HCT116 (cell line): ENCODE results near the gene FSD1L. TPM values are rescaled to one million over a fixed set of nuclear protein-coding genes. Genes with fewer than 3 reads are reported as not detected.
"Not testable (repeated sequence)": the region's sequence is repeated elsewhere in the genome, so short reads cannot be mapped to it uniquely, and the experiment has no call there.

Experiments used
- ATAC-seq: fragments of 200-7000 bp; cut with Tn5 transposase; 2 replicates; pipeline ENCODE4 v1.9.1; 2020; ENCODE audit warnings: mild to moderate bottlenecking, moderate library complexity
- BruUV-seq: library from RNA; stranded (reverse); fragments of 400-500 nt; replicated peaks from 2 replicates; lab custom pipeline; 2021; lab: Mats Ljungman, UMichigan
- CTCF ChIA-PET: fragments of 300-600 bp; sonication (Branson Sonifier 250); formaldehyde crosslinking; loops from one replicate; lab custom pipeline; 2021; ENCODE audit warnings: antibody characterized with exemption; lab: Charles Lee
- POLR2A ChIA-PET: fragments of 300-600, 350-600 bp; sonication (Branson Sonifier 250); formaldehyde crosslinking; loops from one replicate; lab custom pipeline; 2021; ENCODE audit warnings: antibody characterized with exemption; lab: Charles Lee
- RAD21 ChIA-PET, 2 experiments: fragments of 300-600 bp; sonication (Branson Sonifier 250); formaldehyde crosslinking; loops; one replicate each; lab custom pipeline; 2023; ENCODE audit warnings: low total read pairs in 2 of 2; ENCODE audit not compliant: uncharacterized antibody in 2 of 2, unreplicated experiment in 2 of 2, low non-redundant PET in 1 of 2; lab: Charles Lee
- DNase-seq: peaks from one replicate; pipeline ENCODE4 v3.0.0-alpha.2; 2010; ENCODE audit warnings: low read depth, low spot score
- H2AFZ ChIP-seq: fragments of 200-600 bp; shearing (Covaris generic), sonication (generic); 2 replicates; pipeline ENCODE4 v1.6.1; 2017; ENCODE audit warnings: low read depth, mixed run types, mixed read lengths, antibody characterized with exemption, low read length; ENCODE audit not compliant: poor library complexity, severe bottlenecking
- H3K27ac ChIP-seq: 2 replicates; pipeline ENCODE4 v1.5.1; 2012; ENCODE audit warnings: low read depth, low read length
- H3K27me3 ChIP-seq: fragments of 200-600 bp; sonication (generic); 2 replicates; pipeline ENCODE4 v1.6.1; 2016; ENCODE audit warnings: mixed run types, low read length, mixed read lengths; ENCODE audit not compliant: insufficient read depth
- H3K36me3 ChIP-seq, 2 experiments: fragments of 200-500 bp in 1 of 2; fragments of 200-600 bp in 1 of 2; sonication (Bioruptor generic) in 1 of 2; sonication (generic) in 1 of 2; 2 replicates each; pipeline versions ENCODE4 v1.5.1 to v1.6.1; 2014 to 2016; ENCODE audit warnings: low read length in 2 of 2, inconsistent platforms in 1 of 2, mixed read lengths in 1 of 2, mixed run types in 1 of 2; ENCODE audit not compliant: insufficient read depth in 2 of 2, control insufficient read depth in 1 of 2
- H3K4me1 ChIP-seq, 2 experiments: fragments of 200-600 bp in 1 of 2; sonication (generic) in 1 of 2; 2 replicates each; pipeline versions ENCODE4 v1.5.1 to v1.6.1; 2012 to 2017; ENCODE audit warnings: low read length in 2 of 2, inconsistent platforms in 1 of 2, mild to moderate bottlenecking in 1 of 2, mixed read lengths in 1 of 2, mixed run types in 1 of 2, moderate library complexity in 1 of 2; ENCODE audit not compliant: insufficient read depth in 2 of 2, control insufficient read depth in 1 of 2
- H3K4me2 ChIP-seq: fragments of 200-600 bp; sonication (generic); 2 replicates; pipeline ENCODE4 v1.6.1; 2017; ENCODE audit warnings: mixed run types, low read length, mixed read lengths
- H3K4me3 ChIP-seq, 2 experiments: fragments of 200-600 bp in 1 of 2; sonication (generic) in 1 of 2; replicated peaks in 1 of 2; 2 replicates each; pipeline ENCODE4 v1.5.1; 2011 to 2016; ENCODE audit warnings: low read length in 2 of 2, control low read depth in 1 of 2, low read depth in 1 of 2, mild to moderate bottlenecking in 1 of 2, mixed read lengths in 1 of 2, mixed run types in 1 of 2
- H3K79me2 ChIP-seq: fragments of 200-600 bp; sonication (generic); 2 replicates; pipeline ENCODE4 v1.6.1; 2017; ENCODE audit warnings: mild to moderate bottlenecking, mixed run types, low read length, moderate library complexity, mixed read lengths; ENCODE audit not compliant: insufficient read depth
- H3K9ac ChIP-seq: fragments of 200-600 bp; sonication (generic); 2 replicates; pipeline ENCODE4 v1.6.1; 2016; ENCODE audit warnings: low read length, mixed read lengths
- H3K9me2 ChIP-seq: fragments of 200-600 bp; sonication (generic), shearing (Covaris generic); 2 replicates; pipeline ENCODE4 v1.6.1; 2017; ENCODE audit warnings: mixed run types, mild to moderate bottlenecking, moderate library complexity; ENCODE audit not compliant: insufficient read depth
- H3K9me3 ChIP-seq, 2 experiments: fragments of 200-500 bp in 1 of 2; fragments of 200-600 bp in 1 of 2; sonication (Bioruptor generic) in 1 of 2; sonication (generic) in 1 of 2; 2 replicates each; pipeline ENCODE4 v1.6.1; 2014 to 2017; ENCODE audit warnings: low read length in 2 of 2, mixed read lengths in 2 of 2, inconsistent platforms in 1 of 2, low read depth in 1 of 2, mild to moderate bottlenecking in 1 of 2, mixed run types in 1 of 2, moderate library complexity in 1 of 2; ENCODE audit not compliant: control insufficient read depth in 1 of 2, insufficient read depth in 1 of 2
- H4K20me1 ChIP-seq: fragments of 200-600 bp; sonication (generic), shearing (Covaris generic); 2 replicates; pipeline ENCODE4 v1.6.1; 2017; ENCODE audit warnings: mixed run types, mild to moderate bottlenecking, moderate library complexity; ENCODE audit not compliant: insufficient read depth
- EGR1 ChIP-seq: IDR thresholded peaks from 2 replicates; pipeline ENCODE4 v1.6.1; 2012; ENCODE audit warnings: low read depth
- EZH2phosphoT487 ChIP-seq: fragments of 200-600 bp; IDR thresholded peaks from 2 replicates; pipeline ENCODE4 v1.6.1; 2018; ENCODE audit warnings: antibody characterized with exemption, borderline replicate concordance
- FOSL1 ChIP-seq: IDR thresholded peaks from 2 replicates; pipeline ENCODE4 v1.6.1; 2012; ENCODE audit warnings: low read depth
- SP1 ChIP-seq: IDR thresholded peaks from 2 replicates; pipeline ENCODE4 v1.6.1; 2012; ENCODE audit warnings: low read depth
- intact Hi-C: fragments of 100-400 bp; cut with micrococcal nuclease; formaldehyde crosslinking; loops from 2 replicates; pipeline ENCODE4 v1.10.0; 2022
- total RNA-seq: library from RNA; stranded (reverse); gene quantifications from one replicate; pipeline ENCODE4 v1.2.1, GENCODE V29; 2021; ENCODE audit not compliant: unreplicated experiment
- TF ChIP-seq, protein P1 (sequence below): IDR thresholded peaks from 2 replicates; pipeline ENCODE4 v1.6.1; 2012

Gene FSD1L
- total RNA-seq, 1 experiment from 2014 or later = 5.5 TPM

- H4K20me1 ChIP-seq, H3K27ac ChIP-seq, ATAC-seq, RAD21 ChIA-PET, H3K9me3 ChIP-seq, H3K79me2 ChIP-seq, H3K9me2 ChIP-seq, H3K27me3 ChIP-seq, BruUV-seq, POLR2A ChIA-PET, H3K4me1 ChIP-seq, H3K4me2 ChIP-seq, H3K4me3 ChIP-seq, CTCF ChIA-PET, H3K36me3 ChIP-seq, intact Hi-C loops, DNase-seq, H2AFZ ChIP-seq, H3K9ac ChIP-seq: not testable (repeated sequence)
These were observed 73.2 kb downstream of the FSD1L start for GRCh38 chr9:105520992-105521391.

DNA sequence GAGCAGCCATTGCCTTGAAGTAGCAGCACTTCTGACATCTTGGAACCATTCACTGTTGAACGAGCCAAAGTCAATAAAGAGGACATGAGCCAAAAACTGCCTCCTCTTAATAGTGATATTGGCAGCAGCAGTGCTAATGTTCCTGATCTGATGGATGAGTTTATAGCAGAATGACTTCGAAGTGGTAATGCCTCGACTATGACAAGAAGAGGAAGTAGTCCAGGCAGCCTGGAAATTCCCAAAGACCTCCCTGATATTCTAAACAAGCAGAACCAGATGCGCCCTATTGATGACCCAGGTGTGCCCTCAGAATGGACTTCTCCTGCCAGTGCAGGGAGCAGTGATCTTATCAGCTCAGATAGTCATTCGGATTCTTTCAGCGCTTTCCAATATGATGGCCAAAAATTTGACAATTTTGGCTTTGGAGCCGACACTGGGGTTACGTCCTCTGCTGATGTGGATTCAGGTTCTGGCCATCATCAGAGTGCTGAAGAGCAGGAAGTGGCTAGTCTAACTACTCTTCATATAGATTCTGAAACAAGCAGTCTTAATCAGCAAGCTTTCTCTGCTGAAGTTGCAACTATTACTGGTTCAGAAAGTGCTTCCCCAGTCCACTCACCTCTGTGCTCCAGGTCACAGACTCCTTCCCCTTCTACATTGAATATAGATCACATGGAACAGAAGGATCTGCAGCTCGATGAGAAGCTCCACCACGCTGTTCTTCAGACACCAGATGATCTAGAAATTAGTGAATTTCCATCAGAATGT, 75.0 kb downstream of the FSD1L start:
- H3K4me3 ChIP-seq, CTCF ChIA-PET, H4K20me1 ChIP-seq, H3K36me3 ChIP-seq, H3K9me2 ChIP-seq, intact Hi-C loops, RAD21 ChIA-PET, H3K79me2 ChIP-seq, DNase-seq, H3K27me3 ChIP-seq, H2AFZ ChIP-seq, H3K27ac ChIP-seq, H3K4me1 ChIP-seq, POLR2A ChIA-PET, H3K9ac ChIP-seq, H3K9me3 ChIP-seq, H3K4me2 ChIP-seq, ATAC-seq, BruUV-seq: not testable (repeated sequence)

- H3K27ac ChIP-seq = no peak overlapping the region
- ChIA-PET CTCF (no interaction called here), RAD21 (no interaction called here), POLR2A (no interaction called here)
- no TSS peak for BruUV-seq
- no peaks in the 10 kb centered on the region for H3K79me2 ChIP-seq
- DNase-seq (no peak), ATAC-seq (no peak)
- no peaks in the 10 kb centered on the region for H4K20me1 ChIP-seq
- H3K9me2 ChIP-seq = no peaks in the 10 kb centered on the region
- no peaks in the 10 kb centered on the region for H3K9me3 ChIP-seq
- H3K4me2 ChIP-seq = no peak overlapping the region
- TF ChIP-seq EZH2phosphoT487 = no peak
- TF ChIP-seq, protein P1, sequence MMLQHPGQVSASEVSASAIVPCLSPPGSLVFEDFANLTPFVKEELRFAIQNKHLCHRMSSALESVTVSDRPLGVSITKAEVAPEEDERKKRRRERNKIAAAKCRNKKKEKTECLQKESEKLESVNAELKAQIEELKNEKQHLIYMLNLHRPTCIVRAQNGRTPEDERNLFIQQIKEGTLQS = no peak
- no peak for TF ChIP-seq SP1
- no peak for TF ChIP-seq FOSL1
- no peak for TF ChIP-seq EGR1
- intact Hi-C loops = loop anchor here (10.0 kb wide), 1 partner anchor 747 kb away; no protein-coding TSS in a partner anchor
- H3K9ac ChIP-seq = no peak overlapping the region
- H3K4me3 ChIP-seq = no peak overlapping the region
- no peaks in the 10 kb centered on the region for H3K36me3 ChIP-seq
- peaks cover 0 to 5% of the 10 kb centered on the region in 2 experiments; a peak in 1 of 4 replicates for H3K4me1 ChIP-seq
- no peaks in the 10 kb centered on the region for H3K27me3 ChIP-seq
- H2AFZ ChIP-seq = no peak overlapping the region
These were observed 83.7 kb downstream of the FSD1L start for GRCh38 chr9:105531530-105531929.
